HG02973 (cell line): ENCODE results near the gene DMRT3.
A peak's percentile ranks its signal among the peaks of the same experiment; 100 is the strongest.
"Not testable (repeated sequence)": the region's sequence is repeated elsewhere in the genome, so short reads cannot be mapped to it uniquely, and the experiment has no call there.

Experiments used
- ATAC-seq: cut with Tn5 transposase; IDR thresholded peaks from one replicate; pipeline ENCODE4 v1.9.1; 2021; ENCODE audit warnings: moderate library complexity; ENCODE audit not compliant: unreplicated experiment

DMRT3 gene

DNA sequence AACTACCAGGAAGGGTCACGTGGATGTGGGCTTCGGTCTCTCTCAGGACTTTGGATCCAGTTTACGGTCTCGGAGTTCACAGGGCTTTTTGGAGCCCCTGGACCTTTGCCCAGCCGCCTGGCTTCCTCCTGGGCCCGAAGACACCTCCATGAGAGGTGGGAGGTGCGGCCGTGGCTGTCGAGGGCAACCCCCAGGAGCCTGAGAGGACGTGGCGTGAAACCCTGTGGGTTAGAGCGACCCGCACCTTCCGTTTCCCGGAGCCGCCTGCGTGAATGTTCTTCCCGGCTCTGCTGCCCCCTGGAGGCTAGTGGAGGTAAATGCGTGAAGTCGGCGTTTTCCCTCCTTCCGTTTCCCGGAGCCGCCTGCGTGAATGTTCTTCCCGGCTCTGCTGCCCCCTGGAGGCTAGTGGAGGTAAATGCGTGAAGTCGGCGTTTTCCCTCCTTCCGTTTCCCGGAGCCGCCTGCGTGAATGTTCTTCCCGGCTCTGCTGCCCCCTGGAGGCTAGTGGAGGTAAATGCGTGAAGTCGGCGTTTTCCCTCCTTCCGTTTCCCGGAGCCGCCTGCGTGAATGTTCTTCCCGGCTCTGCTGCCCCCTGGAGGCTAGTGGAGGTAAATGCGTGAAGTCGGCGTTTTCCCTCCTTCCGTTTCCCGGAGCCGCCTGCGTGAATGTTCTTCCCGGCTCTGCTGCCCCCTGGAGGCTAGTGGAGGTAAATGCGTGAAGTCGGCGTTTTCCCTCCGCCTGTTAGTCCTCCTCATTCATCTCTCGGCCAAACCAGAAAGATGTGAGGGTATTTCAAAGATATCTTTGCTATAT is 22.1 kb downstream of the DMRT3 start:
- not testable (repeated sequence) for ATAC-seq

DNA sequence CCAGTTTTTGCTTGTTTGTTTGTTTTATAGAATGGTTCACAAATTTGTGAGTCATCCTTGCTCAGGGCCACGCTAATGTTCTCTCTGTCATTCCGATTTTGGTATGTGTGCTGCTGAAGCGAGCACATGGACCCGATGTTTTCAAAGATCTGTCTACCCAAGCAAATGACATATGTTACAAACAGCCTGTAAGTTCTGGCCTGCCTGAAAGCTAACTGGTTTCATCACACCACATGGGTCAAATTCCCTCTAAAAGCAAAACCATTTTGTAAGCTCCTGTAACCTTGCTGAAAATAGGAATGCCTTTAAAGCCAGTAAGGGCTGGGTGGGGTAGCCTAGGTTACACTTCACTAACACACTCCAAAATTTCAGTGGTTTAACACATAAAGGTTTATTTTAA is 25.4 kb downstream of the DMRT3 start:
- ATAC-seq: no peak

DNA sequence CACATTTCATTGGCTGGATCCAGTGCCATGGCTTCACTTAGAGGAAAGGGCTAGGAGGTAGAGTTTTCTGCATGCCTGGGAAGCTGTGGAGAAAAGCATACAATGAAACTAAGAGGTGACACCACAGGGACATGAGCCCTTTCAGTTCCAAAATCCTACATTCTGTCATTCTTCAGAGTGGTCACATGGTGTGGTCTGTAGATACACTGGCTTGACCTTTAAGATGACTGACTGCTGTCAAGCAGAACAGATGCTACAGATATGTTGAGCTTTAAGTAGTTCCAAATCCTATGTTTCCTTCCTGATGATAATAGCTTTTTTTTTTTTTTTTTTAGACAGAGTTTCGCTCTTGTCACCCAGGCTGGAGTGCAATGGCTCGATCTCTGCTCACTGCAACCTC is 26.2 kb downstream of the DMRT3 start:
- no peak for ATAC-seq

GRCh38 chr9:1005043-1005667 is 28.7 kb downstream of the DMRT3 start:
- ATAC-seq: no peak

DNA sequence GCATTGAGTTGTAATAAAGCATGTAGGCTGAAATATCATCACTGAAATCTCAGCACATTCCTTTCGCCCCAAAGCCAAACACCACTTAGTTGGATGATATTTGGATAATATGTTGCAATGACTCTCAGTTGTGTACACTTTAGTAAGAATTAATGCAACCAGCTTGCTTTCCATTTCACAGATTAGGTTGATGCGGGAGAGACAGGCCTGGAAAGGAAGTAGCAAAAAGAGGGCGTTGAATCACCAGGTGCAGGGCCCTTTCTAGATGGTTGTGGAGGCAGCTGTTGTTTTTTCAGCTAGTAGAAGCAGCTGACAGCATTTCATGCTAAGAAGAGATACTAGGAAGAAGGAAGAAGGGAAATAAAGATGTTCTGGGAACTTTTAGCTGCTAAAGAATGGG is 30.9 kb downstream of the DMRT3 start:
- no peak for ATAC-seq

DNA sequence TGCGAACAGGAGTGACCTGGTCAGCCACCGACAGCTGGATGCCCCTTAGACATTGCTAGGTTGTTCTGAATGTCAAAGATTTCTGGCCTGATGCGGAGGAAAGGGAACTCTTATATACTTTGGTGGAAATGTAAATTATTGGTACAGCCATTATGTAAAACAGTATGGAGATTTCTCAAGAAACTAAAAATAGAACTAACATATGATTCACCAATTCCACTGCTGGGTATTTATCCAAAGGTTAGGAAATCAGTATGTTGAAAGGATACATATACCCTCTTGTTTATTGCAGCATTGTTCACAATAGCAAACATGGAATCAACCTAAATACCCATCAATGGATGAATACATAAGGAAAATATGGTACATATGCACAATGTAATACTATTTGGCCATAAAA is 31.8 kb downstream of the DMRT3 start:
- ATAC-seq: no peak

DNA sequence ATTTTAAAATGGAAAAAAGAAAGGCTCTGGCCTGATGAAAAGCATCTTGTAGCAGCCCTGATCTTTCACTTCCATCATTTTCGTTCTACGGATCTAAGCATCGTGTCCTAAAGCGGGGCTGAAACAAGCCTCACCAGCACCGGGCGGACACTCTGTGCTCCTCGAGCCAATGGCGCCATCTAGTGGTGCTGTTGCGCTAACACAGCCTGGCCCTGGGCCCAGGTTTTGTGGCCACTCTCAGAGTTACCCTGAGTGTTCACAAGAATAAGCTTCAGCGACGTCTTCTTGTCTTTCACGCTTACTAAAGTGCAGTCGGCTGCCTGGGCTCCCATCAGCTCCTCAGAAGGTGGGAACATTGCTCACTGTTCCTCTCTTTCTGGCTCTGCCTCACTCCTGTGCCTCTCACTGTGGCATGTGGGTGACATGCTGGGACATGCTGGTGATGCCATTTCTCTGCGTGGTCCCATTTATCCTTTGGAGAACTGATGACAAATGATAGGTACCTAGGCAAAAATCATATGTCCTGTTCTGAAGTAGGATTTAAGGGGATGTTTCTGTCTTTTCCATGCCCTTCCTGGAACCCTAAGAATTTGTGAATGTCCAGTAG is 32.7 kb downstream of the DMRT3 start:
- peak; percentile 97 for ATAC-seq

- no peak for ATAC-seq
Observed at GRCh38 chr9:1013021-1013420, 36.6 kb downstream of the DMRT3 start.

- no peak for ATAC-seq
Observed at GRCh38 chr9:1014225-1014624, 37.8 kb downstream of the DMRT3 start.

DNA sequence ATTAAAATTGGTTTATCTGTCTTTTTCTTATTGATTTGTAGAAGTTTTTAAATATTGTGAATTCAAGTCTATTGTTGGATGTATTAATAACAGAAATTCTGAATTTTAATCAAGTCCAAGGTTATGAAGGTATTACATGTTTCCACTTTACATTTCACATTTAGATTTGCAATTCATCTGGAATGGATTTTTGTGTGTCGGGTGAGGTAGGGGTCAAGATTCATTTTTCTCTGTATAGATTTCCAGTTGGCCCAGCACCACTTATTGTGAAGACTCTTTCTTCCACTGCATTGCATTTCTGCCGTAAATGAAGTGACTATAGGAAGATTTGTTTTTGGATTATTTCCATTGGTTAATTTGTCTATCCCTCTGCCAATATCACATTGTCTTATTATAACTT is 38.2 kb downstream of the DMRT3 start:
- ATAC-seq: no peak

GRCh38 chr9:1018121-1018520 is 41.7 kb downstream of the DMRT3 start:
- no peak for ATAC-seq

GRCh38 chr9:1024112-1024511 is 47.7 kb downstream of the DMRT3 start:
- ATAC-seq: no peak

- ATAC-seq: no peak
Observed at GRCh38 chr9:1025131-1025530, 48.7 kb downstream of the DMRT3 start.

GRCh38 chr9:1026219-1026618 is 49.8 kb downstream of the DMRT3 start:
- no peak for ATAC-seq

GRCh38 chr9:1028501-1029190 is 52.2 kb downstream of the DMRT3 start:
- no peak for ATAC-seq

- no peak for ATAC-seq
Observed at GRCh38 chr9:1031951-1032601, 55.6 kb downstream of the DMRT3 start.

DNA sequence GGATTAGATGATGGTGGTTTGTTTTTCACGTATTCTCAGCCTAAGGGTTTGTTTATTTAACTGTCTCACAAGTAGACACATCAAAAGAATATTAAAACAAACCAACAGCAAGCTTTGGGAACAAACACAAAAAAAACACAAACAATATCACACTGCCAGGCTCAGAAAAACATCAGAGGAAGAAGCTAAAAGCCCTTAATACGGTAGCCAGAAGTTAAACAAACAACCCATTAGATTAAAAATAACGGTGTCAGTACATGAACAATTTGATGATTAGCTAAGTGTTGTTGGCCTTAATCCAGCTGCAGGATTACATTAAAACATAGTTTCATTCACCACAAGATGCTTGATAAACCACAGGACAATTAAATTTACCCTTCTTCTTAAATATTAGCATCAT is 57.8 kb downstream of the DMRT3 start:
- no peak for ATAC-seq

DNA sequence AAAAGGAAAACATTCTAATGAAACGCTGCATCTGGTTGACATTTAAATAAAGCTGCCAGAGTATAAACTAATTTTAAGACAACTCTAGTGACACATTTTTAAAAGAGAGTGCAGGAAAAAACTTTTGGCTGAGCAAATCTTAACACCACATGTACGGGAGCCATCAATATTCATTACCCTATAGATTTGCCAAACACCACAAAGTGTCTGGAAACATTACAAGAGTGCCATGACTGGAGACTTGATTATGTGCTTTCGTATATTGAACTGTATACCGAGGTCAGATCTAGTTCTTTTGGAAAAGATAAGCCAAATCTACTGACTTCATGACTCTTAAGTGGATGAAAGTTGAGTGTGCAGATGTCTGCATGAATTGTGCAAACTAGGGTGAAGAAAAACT is 63.1 kb downstream of the DMRT3 start:
- ATAC-seq: no peak
